Kidney (tissue), 14 donors: Measurements from ENCODE around the gene COL26A1. TPM values are rescaled to one million over a fixed set of nuclear protein-coding genes. Genes with fewer than 3 reads are reported as not detected.

Experiments used
- DNase-seq, 5 donors: peaks; one replicate each; pipeline ENCODE4 v3.0.0-alpha.2; 2013 to 2020
- FAIRE-seq: peaks from 2 replicates; lab custom pipeline; 2012; peaks lifted over from hg19 to GRCh38; lab: Jason Lieb, UNC
- H3K27ac ChIP-seq, 2 donors: one replicate each; pipeline ENCODE4 v1.7.0; 2013; ENCODE audit warnings: low read depth in 2 of 2, low read length in 2 of 2, inconsistent platforms in 1 of 2
- H3K27me3 ChIP-seq: one replicate; pipeline ENCODE4 v1.7.1; 2013; ENCODE audit warnings: low read length, inconsistent platforms; ENCODE audit not compliant: control insufficient read depth, insufficient read depth
- H3K36me3 ChIP-seq, 3 donors: one replicate each; pipeline versions ENCODE4 v1.7.0 to v1.7.1; 2013; ENCODE audit warnings: low read length in 3 of 3, control low read depth in 1 of 3, inconsistent platforms in 1 of 3; ENCODE audit not compliant: insufficient read depth in 3 of 3, control insufficient read depth in 2 of 3
- H3K4me1 ChIP-seq, 3 donors: one replicate each; pipeline versions ENCODE4 v1.7.0 to v1.7.1; 2013; ENCODE audit warnings: low read length in 3 of 3, inconsistent platforms in 1 of 3, low read depth in 1 of 3; ENCODE audit not compliant: control insufficient read depth in 2 of 3, insufficient read depth in 2 of 3
- H3K4me3 ChIP-seq, 3 donors: one replicate each; pipeline versions ENCODE4 v1.7.0 to v1.8.1; 2013; ENCODE audit warnings: low read length in 3 of 3, control low read depth in 1 of 3, inconsistent platforms in 1 of 3
- H3K9ac ChIP-seq, 3 donors: one replicate each; pipeline versions ENCODE4 v1.7.0 to v1.7.1; 2013; ENCODE audit warnings: low read length in 3 of 3, control low read depth in 1 of 3, inconsistent platforms in 1 of 3
- H3K9me3 ChIP-seq, 3 donors: one replicate each; pipeline versions ENCODE4 v1.7.0 to v1.7.1; 2013; ENCODE audit warnings: low read length in 3 of 3, control low read depth in 1 of 3, inconsistent platforms in 1 of 3; ENCODE audit not compliant: control insufficient read depth in 2 of 3, insufficient read depth in 1 of 3
- CTCF ChIP-seq: IDR thresholded peaks from 3 replicates; pipeline ENCODE4 v1.5.1; 2012; ENCODE audit warnings: mild to moderate bottlenecking, moderate library complexity, borderline replicate concordance; ENCODE audit not compliant: insufficient read depth; ENCODE audit errors: extremely low read depth
- intact Hi-C: fragments of 100-400 bp; cut with DNase I; formaldehyde crosslinking; loops from one replicate; pipeline ENCODE4 v1.11.1; 2022
- polyA plus RNA-seq: library from polyadenylated mRNA; stranded (reverse); fragments of 350-450 nt; fragmentation: Illumina TruSeq; extraction: RNeasy Lipid Tissue Mini Kit (QIAGEN cat#74804); gene quantifications from one replicate; pipeline ENCODE4 v1.2.3, GENCODE V29; 2014; ENCODE audit warnings: low read depth, low replicate concordance; ENCODE audit not compliant: insufficient read depth
- total RNA-seq: library from RNA; stranded (reverse); fragmentation: NEBNext Ultra II Directional; extraction: Animal tissue kit (Norgen Biotek cat#: 25700); gene quantifications from one replicate; pipeline ENCODE4 v1.2.1, GENCODE V29; 2021
- donor health status: control.
- donor health status: control.
- donor health status: control.
- donor health status: control.
- donor health status: control.
- donor health status: DM: yes; HTN: yes; CAD: no.
- donor health status: Normal renal cell carcinoma (clear cell type).

Gene COL26A1
- total and polyA plus RNA-seq, 2 donors from 2014 or later: 1.2 to 3.5 TPM

- FAIRE-seq (no peak), DNase-seq (peak in 1 of 5 donors; percentile 30)
- no peak for TF ChIP-seq CTCF
- Histone ChIP-seq H3K36me3 (no peaks in the 10 kb centered on the region), H3K27ac (no peak overlapping the region), H3K4me1 (no peaks in the 10 kb centered on the region), H3K9ac (no peak overlapping the region), H3K9me3 (no peaks in the 10 kb centered on the region), H3K4me3 (no peak overlapping the region), H3K27me3 (no peaks in the 10 kb centered on the region)
- intact Hi-C loops: no loop called here
These were observed 226.4 kb downstream of the COL26A1 start for GRCh38 chr7:101589052-101589451.

GRCh38 chr7:101589976-101590662 lies 227.4 kb downstream of the COL26A1 start:
- DNase-seq: peak in 1 of 5 donors; percentile 26
- H3K4me3 ChIP-seq: no peak overlapping the region
- intact Hi-C loops: no loop called here
- no peaks in the 10 kb centered on the region for H3K27me3 ChIP-seq
- no peaks in the 10 kb centered on the region for H3K4me1 ChIP-seq
- H3K9me3 ChIP-seq: no peaks in the 10 kb centered on the region
- no peak overlapping the region for H3K9ac ChIP-seq
- H3K36me3 ChIP-seq: no peaks in the 10 kb centered on the region
- H3K27ac ChIP-seq: no peak overlapping the region
- FAIRE-seq: no peak
- TF ChIP-seq CTCF: no peak

- DNase-seq: peak in 1 of 5 donors; percentile 34
- Histone ChIP-seq H3K36me3 (no peaks in the 10 kb centered on the region), H3K4me1 (no peaks in the 10 kb centered on the region), H3K9ac (no peak overlapping the region), H3K27ac (no peak overlapping the region), H3K4me3 (no peak overlapping the region), H3K27me3 (no peaks in the 10 kb centered on the region), H3K9me3 (peaks cover 0 to under 1% (median 0%) of the 10 kb centered on the region in 3 donors)
- no peak for TF ChIP-seq CTCF
- no peak for FAIRE-seq
- intact Hi-C loops: no loop called here
These were observed 228.2 kb downstream of the COL26A1 start for GRCh38 chr7:101590663-101591435.
